Fibroblast of lung (primary cell): Measurements from ENCODE around the gene TMEM161B. TPM values are rescaled to one million over a fixed set of nuclear protein-coding genes. Genes with fewer than 3 reads are reported as not detected.

Experiments used
- DNase-seq, 2 donors: peaks; one replicate each; pipeline versions ENCODE4 v3.0.0 to v3.0.0-alpha.2; 2010; ENCODE audit warnings: low read depth in 2 of 2
- H2AFZ ChIP-seq: 2 replicates; pipeline ENCODE4 v1.5.1; 2012; ENCODE audit warnings: low read length, control low read depth, inconsistent platforms
- H3K27ac ChIP-seq: 2 replicates; pipeline ENCODE4 v1.5.1; 2011; ENCODE audit warnings: low read length, control low read depth; ENCODE audit not compliant: insufficient read depth
- H3K27me3 ChIP-seq: 2 replicates; pipeline ENCODE4 v1.5.1; 2011; ENCODE audit warnings: mild to moderate bottlenecking, low read length; ENCODE audit not compliant: control insufficient read depth, insufficient read depth
- H3K36me3 ChIP-seq: 2 replicates; pipeline ENCODE4 v1.5.1; 2011; ENCODE audit warnings: low read length; ENCODE audit not compliant: control insufficient read depth, insufficient read depth
- H3K4me1 ChIP-seq: 2 replicates; pipeline ENCODE4 v1.5.1; 2011; ENCODE audit warnings: low read length; ENCODE audit not compliant: control insufficient read depth, insufficient read depth; ENCODE audit errors: extremely low read depth
- H3K4me2 ChIP-seq: 2 replicates; pipeline ENCODE4 v1.5.1; 2011; ENCODE audit warnings: low read length, control low read depth; ENCODE audit not compliant: insufficient read depth; ENCODE audit errors: extremely low read depth
- H3K4me3 ChIP-seq, 4 experiments: fragments of 200-600 bp in 1 of 4; sonication (generic) in 1 of 4; replicated peaks in 1 of 4; 2 replicates each; pipeline ENCODE4 v1.5.1; 2011 to 2016; ENCODE audit warnings: low read length in 4 of 4, low read depth in 3 of 4, mild to moderate bottlenecking in 3 of 4, control low read depth in 2 of 4, inconsistent platforms in 1 of 4, mixed read lengths in 1 of 4; ENCODE audit not compliant: insufficient read depth in 1 of 4; ENCODE audit errors: control extremely low read depth in 1 of 4
- H3K79me2 ChIP-seq: 2 replicates; pipeline ENCODE4 v1.5.1; 2012; ENCODE audit warnings: mild to moderate bottlenecking, low read length, inconsistent platforms; ENCODE audit not compliant: control insufficient read depth, insufficient read depth
- H3K9ac ChIP-seq: 2 replicates; pipeline ENCODE4 v1.5.1; 2011; ENCODE audit warnings: mild to moderate bottlenecking, low read length, control low read depth; ENCODE audit not compliant: insufficient read depth
- H3K9me3 ChIP-seq: 2 replicates; pipeline ENCODE4 v1.5.1; 2012; ENCODE audit warnings: low read depth, low read length; ENCODE audit not compliant: control insufficient read depth, insufficient read depth
- H4K20me1 ChIP-seq: 2 replicates; pipeline ENCODE4 v1.5.1; 2011; ENCODE audit warnings: low read length; ENCODE audit not compliant: control insufficient read depth, insufficient read depth; ENCODE audit errors: extremely low read depth
- EZH2 ChIP-seq: IDR thresholded peaks from 2 replicates; pipeline ENCODE4 v1.5.1; 2012; ENCODE audit warnings: low read length, control low read depth, mild to moderate bottlenecking; ENCODE audit errors: missing control alignments
- polyA plus RNA-seq, 2 donors: library from polyadenylated mRNA; depleted of rRNA in 1 of 2; stranded (reverse) in 1 of 2; unstranded in 1 of 2; fragments of >200 nt; gene quantifications; 2 replicates each; pipeline ENCODE4 v1.2.1, GENCODE V29; 2011 to 2012; ENCODE audit warnings: missing spikeins in 1 of 2
- total RNA-seq: library from RNA; depleted of rRNA; stranded (reverse); fragments of >200 nt; gene quantifications from 2 replicates; pipeline ENCODE4 v1.2.1, GENCODE V29; 2014
- TF ChIP-seq, protein P1 (sequence below), 2 donors: IDR thresholded peaks in 1 of 2; conservative IDR thresholded peaks in 1 of 2; 1 replicate in 1 of 2; 2 replicates in 1 of 2; pipeline ENCODE4 v1.5.1; 2011 to 2012; ENCODE audit warnings: low read length in 2 of 2, control low read depth in 1 of 2, inconsistent platforms in 1 of 2, low read depth in 1 of 2, mild to moderate bottlenecking in 1 of 2

TMEM161B gene
- total and polyA plus RNA-seq, 2 donors (not counting 1 experiment from before 2014, with no cell fraction given) = 11.5 to 18.3 TPM

GRCh38 chr5:88154891-88155290 lies 113.8 kb downstream of the TMEM161B start:
- DNase-seq = no peak
- no peak for TF ChIP-seq EZH2
- TF ChIP-seq, protein P1, sequence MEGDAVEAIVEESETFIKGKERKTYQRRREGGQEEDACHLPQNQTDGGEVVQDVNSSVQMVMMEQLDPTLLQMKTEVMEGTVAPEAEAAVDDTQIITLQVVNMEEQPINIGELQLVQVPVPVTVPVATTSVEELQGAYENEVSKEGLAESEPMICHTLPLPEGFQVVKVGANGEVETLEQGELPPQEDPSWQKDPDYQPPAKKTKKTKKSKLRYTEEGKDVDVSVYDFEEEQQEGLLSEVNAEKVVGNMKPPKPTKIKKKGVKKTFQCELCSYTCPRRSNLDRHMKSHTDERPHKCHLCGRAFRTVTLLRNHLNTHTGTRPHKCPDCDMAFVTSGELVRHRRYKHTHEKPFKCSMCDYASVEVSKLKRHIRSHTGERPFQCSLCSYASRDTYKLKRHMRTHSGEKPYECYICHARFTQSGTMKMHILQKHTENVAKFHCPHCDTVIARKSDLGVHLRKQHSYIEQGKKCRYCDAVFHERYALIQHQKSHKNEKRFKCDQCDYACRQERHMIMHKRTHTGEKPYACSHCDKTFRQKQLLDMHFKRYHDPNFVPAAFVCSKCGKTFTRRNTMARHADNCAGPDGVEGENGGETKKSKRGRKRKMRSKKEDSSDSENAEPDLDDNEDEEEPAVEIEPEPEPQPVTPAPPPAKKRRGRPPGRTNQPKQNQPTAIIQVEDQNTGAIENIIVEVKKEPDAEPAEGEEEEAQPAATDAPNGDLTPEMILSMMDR (conservative IDR thresholded peaks at IDR 0.05 in 1 of 2, IDR thresholded peaks at IDR 0.05 in 1 of 2; ENCODE audit: low read depth in 1 of 2, low read length in 2 of 2) = no peak
- H3K9me3 ChIP-seq = no peaks in the 10 kb centered on the region
- H3K27me3 ChIP-seq = no peaks in the 10 kb centered on the region
- no peak overlapping the region for H3K27ac ChIP-seq
- H3K4me1 ChIP-seq = no peaks in the 10 kb centered on the region
- H3K4me3 ChIP-seq = no peak overlapping the region
- H3K4me2 ChIP-seq = no peak overlapping the region
- H3K36me3 ChIP-seq = no peaks in the 10 kb centered on the region
- no peaks in the 10 kb centered on the region for H3K79me2 ChIP-seq
- no peaks in the 10 kb centered on the region for H4K20me1 ChIP-seq
- H3K9ac ChIP-seq = no peak overlapping the region
- H2AFZ ChIP-seq = no peak overlapping the region

GRCh38 chr5:88150747-88151146 lies 117.9 kb downstream of the TMEM161B start:
- Histone ChIP-seq H3K9me3 (no peaks in the 10 kb centered on the region), H3K9ac (no peak overlapping the region), H3K4me3 (no peak overlapping the region), H2AFZ (no peak overlapping the region), H3K27me3 (peaks cover 3% of the 10 kb centered on the region), H3K4me1 (no peaks in the 10 kb centered on the region), H3K79me2 (no peaks in the 10 kb centered on the region), H3K4me2 (no peak overlapping the region), H3K27ac (no peak overlapping the region), H4K20me1 (no peaks in the 10 kb centered on the region), H3K36me3 (no peaks in the 10 kb centered on the region)
- DNase-seq = no peak
- TF ChIP-seq, protein P1 (conservative IDR thresholded peaks at IDR 0.05 in 1 of 2, IDR thresholded peaks at IDR 0.05 in 1 of 2; ENCODE audit: low read depth in 1 of 2, low read length in 2 of 2) = no peak
- no peak for TF ChIP-seq EZH2

DNA sequence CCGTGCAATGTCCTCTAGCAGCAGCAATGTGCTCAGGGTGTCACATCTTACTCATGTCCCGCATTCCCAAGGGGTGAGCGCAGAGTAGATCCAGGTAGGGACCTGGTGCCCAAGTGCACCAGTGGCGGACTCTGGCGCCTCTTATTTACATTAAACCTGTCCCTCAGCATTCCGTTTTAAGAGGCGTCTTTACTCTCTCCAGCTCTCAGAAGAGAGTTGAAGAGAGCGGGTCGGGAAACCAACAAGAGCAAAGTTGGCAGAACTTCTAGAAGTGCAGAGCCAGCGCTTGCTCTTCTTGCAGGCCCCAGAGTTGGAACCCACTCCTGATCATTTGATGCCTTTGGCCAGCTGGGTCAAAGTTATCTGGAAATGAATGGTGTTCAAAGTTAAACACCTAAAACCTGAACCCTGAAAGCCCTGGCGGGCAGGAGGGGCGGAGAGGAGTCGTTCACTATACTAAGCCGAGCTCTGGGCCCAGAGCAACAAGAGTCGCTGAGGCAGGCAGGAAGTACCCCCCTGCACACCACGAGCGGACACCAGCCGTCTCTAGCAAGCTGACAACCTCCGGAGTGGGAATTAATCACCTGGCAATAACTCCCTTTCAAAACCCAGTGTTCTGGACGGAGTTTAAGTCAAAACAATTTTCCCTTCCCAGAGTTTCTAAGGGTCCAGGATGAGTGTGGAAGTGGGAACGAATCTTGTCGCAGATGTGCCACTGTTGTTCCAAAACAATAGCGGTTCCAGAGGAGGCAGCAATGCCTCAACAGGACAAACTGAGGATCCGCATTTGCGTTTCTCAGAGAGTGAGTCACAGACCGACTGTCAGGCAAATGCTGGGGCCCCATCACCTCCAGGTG lies 122.8 kb downstream of the TMEM161B start:
- no peak overlapping the region for H3K9ac ChIP-seq
- no peak overlapping the region for H3K27ac ChIP-seq
- peak overlapping the region in 3 of 4 experiments; percentile 8 to 33 (median 32) for H3K4me3 ChIP-seq
- H2AFZ ChIP-seq = no peak overlapping the region
- no peaks in the 10 kb centered on the region for H3K79me2 ChIP-seq
- H3K4me2 ChIP-seq = peak overlapping the region; percentile 7
- H3K9me3 ChIP-seq = no peaks in the 10 kb centered on the region
- H3K4me1 ChIP-seq = peaks cover 4% of the 10 kb centered on the region
- TF ChIP-seq, protein P1 (conservative IDR thresholded peaks at IDR 0.05 in 1 of 2, IDR thresholded peaks at IDR 0.05 in 1 of 2; ENCODE audit: low read depth in 1 of 2, low read length in 2 of 2) = no peak
- peak; percentile 52 for TF ChIP-seq EZH2
- no peaks in the 10 kb centered on the region for H3K36me3 ChIP-seq
- peak; percentile 9 to 52 for DNase-seq
- H3K27me3 ChIP-seq = peaks cover 34% of the 10 kb centered on the region
- H4K20me1 ChIP-seq = peaks cover 2% of the 10 kb centered on the region
